ENCODE measurements around the gene HSDL2.

- TF ChIP-seq CTCF (conservative IDR thresholded peaks at IDR 0.05 in 1 of 2, IDR thresholded peaks at IDR 0.05 in 1 of 2; ENCODE audit: low read depth in 1 of 2, low read length in 2 of 2), result no peak
- TF ChIP-seq EZH2 (IDR thresholded peaks at IDR 0.05; ENCODE audit: low read length, missing control alignments), result no peak
Measured at GRCh38 chr9:112411626-112412027, 31.7 kb downstream of the HSDL2 start.

Measured in fibroblast of lung (primary cell).